Measurements from ENCODE around the gene KLHDC3. TPM values are rescaled to one million over a fixed set of nuclear protein-coding genes. Genes with fewer than 3 reads are reported as not detected.

The KLHDC3 gene
- polyA plus RNA-seq, 3 donors, result 51.9 to 141 (median 106) TPM

- H3K27ac ChIP-seq (ENCODE audit: low read depth in 1 of 2, low read length in 2 of 2), result no peak overlapping the region
- no peak overlapping the region for H3K4me2 ChIP-seq (replicated peaks; ENCODE audit: extremely low read depth, low read length, poor library complexity, severe bottlenecking)
- Mint-ChIP-seq H3K27ac (peak overlapping the region in 1 of 7 donors; percentile 83), H3K4me3 (no peak overlapping the region), H3K27me3 (ENCODE audit: low read depth in 3 of 3) (peaks cover 0 to 5% (median 0%) of the 10 kb centered on the region in 3 donors), H3K36me3 (peaks cover 51 to 54% of the 10 kb centered on the region in 2 donors), H3K9me3 (no peaks in the 10 kb centered on the region), H3K4me1 (no peaks in the 10 kb centered on the region)
- no peak overlapping the region for H3K9ac ChIP-seq (ENCODE audit: insufficient read depth, low read length, poor library complexity, severe bottlenecking)
- H3K79me2 ChIP-seq (ENCODE audit: insufficient read depth, low read length), result no peaks in the 10 kb centered on the region
- WGBS (ENCODE audit: insufficient coverage), result 96% methylated on average over 6 of the region's 11 CpGs
- TF ChIP-seq, protein P1, sequence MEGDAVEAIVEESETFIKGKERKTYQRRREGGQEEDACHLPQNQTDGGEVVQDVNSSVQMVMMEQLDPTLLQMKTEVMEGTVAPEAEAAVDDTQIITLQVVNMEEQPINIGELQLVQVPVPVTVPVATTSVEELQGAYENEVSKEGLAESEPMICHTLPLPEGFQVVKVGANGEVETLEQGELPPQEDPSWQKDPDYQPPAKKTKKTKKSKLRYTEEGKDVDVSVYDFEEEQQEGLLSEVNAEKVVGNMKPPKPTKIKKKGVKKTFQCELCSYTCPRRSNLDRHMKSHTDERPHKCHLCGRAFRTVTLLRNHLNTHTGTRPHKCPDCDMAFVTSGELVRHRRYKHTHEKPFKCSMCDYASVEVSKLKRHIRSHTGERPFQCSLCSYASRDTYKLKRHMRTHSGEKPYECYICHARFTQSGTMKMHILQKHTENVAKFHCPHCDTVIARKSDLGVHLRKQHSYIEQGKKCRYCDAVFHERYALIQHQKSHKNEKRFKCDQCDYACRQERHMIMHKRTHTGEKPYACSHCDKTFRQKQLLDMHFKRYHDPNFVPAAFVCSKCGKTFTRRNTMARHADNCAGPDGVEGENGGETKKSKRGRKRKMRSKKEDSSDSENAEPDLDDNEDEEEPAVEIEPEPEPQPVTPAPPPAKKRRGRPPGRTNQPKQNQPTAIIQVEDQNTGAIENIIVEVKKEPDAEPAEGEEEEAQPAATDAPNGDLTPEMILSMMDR (IDR thresholded peaks at IDR 0.05), result no peak
- H3K9me3 ChIP-seq (replicated peaks in 1 of 2; ENCODE audit: control insufficient read depth in 1 of 2, insufficient read depth in 1 of 2, low read length in 2 of 2), result no peaks in the 10 kb centered on the region
- H4K20me1 ChIP-seq (ENCODE audit: insufficient read depth, low read length), result peaks cover 3% of the 10 kb centered on the region
- H3K4me1 ChIP-seq (ENCODE audit: control insufficient read depth in 1 of 2, insufficient read depth in 2 of 2, low read length in 2 of 2), result no peaks in the 10 kb centered on the region
- H3K4me3 ChIP-seq (replicated peaks in 1 of 3; ENCODE audit: low read depth in 2 of 3, low read length in 3 of 3), result no peak overlapping the region
- intact Hi-C loops (cut with micrococcal nuclease), result loop anchor here in 1 of 2 donors (5.0 kb wide), 1 partner anchor 136 kb away; no protein-coding TSS in a partner anchor
- H3K36me3 ChIP-seq (replicated peaks in 1 of 2; ENCODE audit: control insufficient read depth in 1 of 2, insufficient read depth in 2 of 2, low read length in 2 of 2), result peaks cover 55 to 69% of the 10 kb centered on the region in 2 donors
- H3K27me3 ChIP-seq (ENCODE audit: control insufficient read depth in 2 of 2, insufficient read depth in 2 of 2, low read length in 2 of 2), result no peaks in the 10 kb centered on the region
- H2AFZ ChIP-seq (ENCODE audit: insufficient read depth, low read depth, low read length, poor library complexity, severe bottlenecking), result no peak overlapping the region
- DNase-seq, result no peak
These were observed 7.8 kb upstream of the KLHDC3 start for GRCh38 chr6:43006251-43006650.

DNA sequence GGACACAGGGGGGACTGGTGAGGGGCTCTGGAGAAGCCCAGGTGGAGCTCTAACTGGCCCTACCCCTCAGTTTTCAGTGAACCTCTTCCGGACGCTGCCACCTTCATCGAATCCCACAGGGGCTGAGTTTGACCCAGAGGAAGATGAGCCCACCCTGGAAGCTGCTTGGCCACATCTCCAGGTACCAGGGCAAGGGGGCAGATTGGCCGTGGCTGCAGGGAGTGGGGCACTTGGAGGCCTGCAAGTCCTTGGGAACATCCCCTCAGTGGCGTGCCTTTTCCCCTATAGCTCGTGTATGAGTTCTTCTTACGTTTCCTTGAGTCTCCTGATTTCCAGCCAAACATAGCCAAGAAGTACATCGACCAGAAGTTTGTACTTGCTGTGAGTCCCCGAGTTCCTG is 6.9 kb upstream of the KLHDC3 start:
- H3K4me3 Mint-ChIP-seq, result no peak overlapping the region
- intact Hi-C loops (cut with micrococcal nuclease), result loop anchor here in 1 of 2 donors (5.0 kb wide), 1 partner anchor 135 kb away; no protein-coding TSS in a partner anchor
- Histone ChIP-seq H3K9me3 (replicated peaks in 1 of 2; ENCODE audit: control insufficient read depth in 1 of 2, insufficient read depth in 1 of 2, low read length in 2 of 2) (no peaks in the 10 kb centered on the region), H3K4me2 (replicated peaks; ENCODE audit: extremely low read depth, low read length, poor library complexity, severe bottlenecking) (no peak overlapping the region), H2AFZ (ENCODE audit: insufficient read depth, low read depth, low read length, poor library complexity, severe bottlenecking) (no peak overlapping the region), H3K27ac (ENCODE audit: low read depth in 1 of 2, low read length in 2 of 2) (no peak overlapping the region), H3K9ac (ENCODE audit: insufficient read depth, low read length, poor library complexity, severe bottlenecking) (no peak overlapping the region), H3K27me3 (ENCODE audit: control insufficient read depth in 2 of 2, insufficient read depth in 2 of 2, low read length in 2 of 2) (no peaks in the 10 kb centered on the region), H3K4me3 (replicated peaks in 1 of 3; ENCODE audit: low read depth in 2 of 3, low read length in 3 of 3) (no peak overlapping the region), H3K79me2 (ENCODE audit: insufficient read depth, low read length) (peaks cover 6% of the 10 kb centered on the region), H3K36me3 (replicated peaks in 1 of 2; ENCODE audit: control insufficient read depth in 1 of 2, insufficient read depth in 2 of 2, low read length in 2 of 2) (peaks cover 64 to 78% of the 10 kb centered on the region in 2 donors), H3K4me1 (ENCODE audit: control insufficient read depth in 1 of 2, insufficient read depth in 2 of 2, low read length in 2 of 2) (no peaks in the 10 kb centered on the region), H4K20me1 (ENCODE audit: insufficient read depth, low read length) (peaks cover 4% of the 10 kb centered on the region)
- peaks cover 2% of the 10 kb centered on the region for H3K4me1 Mint-ChIP-seq
- peaks cover 59 to 62% of the 10 kb centered on the region in 2 donors for H3K36me3 Mint-ChIP-seq
- TF ChIP-seq, protein P1 (IDR thresholded peaks at IDR 0.05), result no peak
- peak overlapping the region in 1 of 7 donors; percentile 50 for H3K27ac Mint-ChIP-seq
- H3K27me3 Mint-ChIP-seq (ENCODE audit: low read depth in 3 of 3), result peaks cover 0 to 3% (median 0%) of the 10 kb centered on the region in 3 donors
- no peak for DNase-seq
- WGBS (ENCODE audit: insufficient coverage), result 95% methylated on average over 4 of the region's 9 CpGs
- H3K9me3 Mint-ChIP-seq, result no peaks in the 10 kb centered on the region

Measured in CD14-positive monocyte (primary cell).